ENCODE measurements around the gene FGD4.

DNA sequence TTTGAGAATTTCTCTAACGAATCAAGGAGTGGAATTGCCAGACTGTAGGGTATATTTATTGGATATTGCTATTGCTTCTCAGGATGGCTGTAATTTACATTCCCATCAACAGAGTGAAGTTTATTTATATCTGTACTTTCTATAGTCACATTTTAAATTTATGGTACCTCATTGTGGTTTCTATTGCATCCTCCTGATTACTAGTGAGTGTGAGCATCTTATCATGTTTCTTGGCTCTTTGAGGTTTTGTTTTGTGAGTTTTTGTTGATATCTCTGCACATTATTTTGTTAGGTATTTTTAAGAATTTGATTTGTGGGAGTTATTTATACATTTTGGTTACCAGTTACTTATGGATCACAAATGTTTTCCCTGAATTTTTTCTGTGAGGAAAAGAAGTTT, 293.7 kb downstream of the FGD4 start:
- no peak for TF ChIP-seq POLR2A (IDR thresholded peaks at IDR 0.05; ENCODE audit: low read depth, low read length)
- TF ChIP-seq NFE2L2 (IDR thresholded peaks at IDR 0.05; ENCODE audit: low read depth, low read length): no peak
- no peak for TF ChIP-seq MAFK (IDR thresholded peaks at IDR 0.05; ENCODE audit: low read depth, low read length)
- TF ChIP-seq CTCF (conservative IDR thresholded peaks at IDR 0.05; ENCODE audit: low read depth, low read length): no peak
- no peak for TF ChIP-seq RFX5 (IDR thresholded peaks at IDR 0.05; ENCODE audit: low read depth, low read length)
- no peak for TF ChIP-seq MXI1 (IDR thresholded peaks at IDR 0.05; ENCODE audit: borderline replicate concordance, low read depth, low read length)

Measured in IMR-90 (cell line).